MM.1S (cell line): ENCODE results near the gene ZNF446.

Experiments used
- DNase-seq: peaks from one replicate; pipeline ENCODE4 v3.0.0-alpha.2; 2015
- H2AFZ ChIP-seq: fragments of 300-600 bp; sonication (generic); 2 replicates; pipeline ENCODE4 v1.6.0; 2016; ENCODE audit warnings: antibody characterized with exemption, low read length
- H3F3A ChIP-seq: fragments of 300-600 bp; sonication (generic); 2 replicates; pipeline ENCODE4 v1.6.1; 2016; ENCODE audit warnings: mild to moderate bottlenecking, antibody characterized with exemption, low read length, moderate library complexity, mixed read lengths; ENCODE audit not compliant: insufficient read depth
- H3K27ac ChIP-seq: fragments of 300-600 bp; sonication (generic); 2 replicates; pipeline ENCODE4 v1.5.1; 2016; ENCODE audit warnings: mild to moderate bottlenecking, low read length
- H3K27me3 ChIP-seq: fragments of 300-600 bp; sonication (generic); replicated peaks from 2 replicates; pipeline ENCODE4 v1.6.0; 2016; ENCODE audit warnings: low read length; ENCODE audit not compliant: insufficient read depth
- H3K36me3 ChIP-seq: fragments of 300-600 bp; sonication (generic); replicated peaks from 2 replicates; pipeline ENCODE4 v1.6.1; 2016; ENCODE audit warnings: mild to moderate bottlenecking, low read length, mixed read lengths; ENCODE audit not compliant: insufficient read depth
- H3K4me1 ChIP-seq: fragments of 300-600 bp; sonication (generic); 2 replicates; pipeline ENCODE4 v1.6.1; 2016; ENCODE audit warnings: low read length, mixed read lengths
- H3K4me2 ChIP-seq: fragments of 300-600 bp; sonication (generic); 2 replicates; pipeline ENCODE4 v1.6.0; 2016; ENCODE audit warnings: low read depth, low read length
- H3K4me3 ChIP-seq: fragments of 300-600 bp; sonication (generic); 2 replicates; pipeline ENCODE4 v1.5.1; 2016; ENCODE audit warnings: low read length, mixed read lengths
- H3K79me2 ChIP-seq: fragments of 300-600 bp; sonication (generic); 2 replicates; pipeline ENCODE4 v1.6.1; 2016; ENCODE audit warnings: mixed run types, low read length, mixed read lengths
- H3K9ac ChIP-seq: fragments of 300-600 bp; sonication (generic); 2 replicates; pipeline ENCODE4 v1.6.1; 2016; ENCODE audit warnings: low read length, mixed read lengths
- H3K9me2 ChIP-seq: fragments of 300-600 bp; sonication (generic); replicated peaks from 2 replicates; pipeline ENCODE4 v1.6.1; 2016; ENCODE audit warnings: mild to moderate bottlenecking, low read length, mixed read lengths; ENCODE audit not compliant: insufficient read depth
- H3K9me3 ChIP-seq: fragments of 300-600 bp; sonication (generic); replicated peaks from 2 replicates; pipeline ENCODE4 v1.6.1; 2016; ENCODE audit warnings: mild to moderate bottlenecking, low read length, mixed read lengths; ENCODE audit not compliant: insufficient read depth
- H4K20me1 ChIP-seq: fragments of 300-600 bp; sonication (generic); 2 replicates; pipeline ENCODE4 v1.6.1; 2016; ENCODE audit warnings: mild to moderate bottlenecking, low read length, moderate library complexity, mixed read lengths; ENCODE audit not compliant: insufficient read depth
- CTCF ChIP-seq: fragments of 300-600 bp; sonication (generic); IDR thresholded peaks from 2 replicates; pipeline ENCODE4 v1.5.1; 2016; ENCODE audit warnings: antibody characterized with exemption, low read length, mixed read lengths
- EZH2 ChIP-seq: fragments of 300-600 bp; sonication (generic); optimal IDR thresholded peaks from 2 replicates; pipeline ENCODE3; 2017; ENCODE audit warnings: low read depth, mild to moderate bottlenecking, antibody characterized with exemption, low read length, mixed read lengths
- EZH2phosphoT487 ChIP-seq: fragments of 300-600 bp; sonication (generic); IDR thresholded peaks from 2 replicates; pipeline ENCODE4 v1.6.1; 2018; ENCODE audit warnings: antibody characterized with exemption, low read length

The ZNF446 gene

GRCh38 chr19:58476498-58477015, 405 bp downstream of the ZNF446 start:
- Histone ChIP-seq H3K9me3 (no peaks in the 10 kb centered on the region), H3K36me3 (0 out of 2 replicates have a peak, but pooled peaks cover 4% of the 10 kb centered on the region), H3K27ac (peak overlapping the region; percentile 76; the same call in 1 of the 2 replicates), H2AFZ (peak overlapping the region; percentile 89), H3K79me2 (no peaks in the 10 kb centered on the region), H3K4me2 (peak overlapping the region; percentile 88), H3K9ac (peak overlapping the region; percentile 67), H4K20me1 (no peaks in the 10 kb centered on the region), H3K4me1 (no peaks in the 10 kb centered on the region), H3K27me3 (no peaks in the 10 kb centered on the region), H3F3A (peaks cover 8% of the 10 kb centered on the region), H3K4me3 (peak overlapping the region; percentile 79), H3K9me2 (no peaks in the 10 kb centered on the region)
- no peak for DNase-seq
- TF ChIP-seq EZH2: no peak
- no peak for TF ChIP-seq EZH2phosphoT487
- no peak for TF ChIP-seq CTCF

- no peaks in the 10 kb centered on the region for H3K4me1 ChIP-seq
- H3K27ac ChIP-seq: no peak overlapping the region
- no peaks in the 10 kb centered on the region for H3K9me3 ChIP-seq
- no peak for TF ChIP-seq EZH2phosphoT487
- no peak for TF ChIP-seq EZH2
- TF ChIP-seq CTCF: no peak
- no peaks in the 10 kb centered on the region for H3K79me2 ChIP-seq
- H3K9me2 ChIP-seq: no peaks in the 10 kb centered on the region
- H4K20me1 ChIP-seq: no peaks in the 10 kb centered on the region
- no peak overlapping the region for H2AFZ ChIP-seq
- peaks cover 8% of the 10 kb centered on the region for H3F3A ChIP-seq
- no peak overlapping the region for H3K9ac ChIP-seq
- no peak overlapping the region for H3K4me3 ChIP-seq
- H3K27me3 ChIP-seq: no peaks in the 10 kb centered on the region
- no peaks in the 10 kb centered on the region for H3K36me3 ChIP-seq
- peak overlapping the region; percentile 88; the same call in 1 of the 2 replicates for H3K4me2 ChIP-seq
- no peak for DNase-seq
Measured at GRCh38 chr19:58477130-58477529, 978 bp downstream of the ZNF446 start.

DNA sequence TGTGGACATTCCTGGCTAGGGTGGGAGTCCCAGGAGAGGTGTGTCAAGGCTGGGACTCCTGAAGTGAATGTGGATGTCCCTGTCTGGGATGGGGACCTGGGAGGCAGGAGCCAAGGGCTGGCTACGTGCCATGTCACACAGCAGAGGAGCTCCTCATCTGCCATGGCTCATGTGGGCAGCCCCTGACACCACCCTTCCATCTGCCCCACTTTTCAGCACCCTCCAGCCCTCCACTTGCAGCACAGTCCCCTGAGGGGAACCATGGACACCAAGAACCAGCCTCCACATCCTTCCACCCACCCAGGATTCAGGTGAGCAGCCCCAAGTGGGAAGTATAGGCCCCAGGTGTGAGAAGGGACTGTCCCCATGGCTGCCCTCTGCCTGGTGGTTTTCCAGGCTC, 1.7 kb downstream of the ZNF446 start:
- Histone ChIP-seq H2AFZ (no peak overlapping the region), H3K27ac (no peak overlapping the region), H3K4me2 (no peak overlapping the region), H3K27me3 (no peaks in the 10 kb centered on the region), H4K20me1 (no peaks in the 10 kb centered on the region), H3K9me3 (no peaks in the 10 kb centered on the region), H3K4me3 (no peak overlapping the region), H3K36me3 (no peaks in the 10 kb centered on the region), H3F3A (peaks cover 8% of the 10 kb centered on the region), H3K4me1 (no peaks in the 10 kb centered on the region), H3K9me2 (no peaks in the 10 kb centered on the region), H3K79me2 (no peaks in the 10 kb centered on the region), H3K9ac (no peak overlapping the region)
- DNase-seq: no peak
- TF ChIP-seq CTCF: no peak
- no peak for TF ChIP-seq EZH2phosphoT487
